ENCODE measurements around the gene MARCHF10.

The MARCHF10 gene

GRCh38 chr17:62716834-62717588 lies 91.1 kb downstream of the MARCHF10 start:
- Histone ChIP-seq H2BK15ac (ENCODE audit: low read length) (peak overlapping the region; percentile 31), H4K8ac (ENCODE audit: low read depth, low read length) (no peak overlapping the region), H4K91ac (ENCODE audit: low read depth, low read length, poor library complexity) (no peak overlapping the region), H3K9ac (ENCODE audit: low read depth, low read length, poor library complexity) (peak overlapping the region; percentile 24), H3K79me1 (ENCODE audit: low read depth, low read length) (no peaks in the 10 kb centered on the region), H3K4me2 (ENCODE audit: insufficient read depth, low read length, poor library complexity, severe bottlenecking) (no peak overlapping the region), H3K18ac (ENCODE audit: low read length) (peak overlapping the region; percentile 27), H3K27me3 (ENCODE audit: control insufficient read depth in 3 of 3, insufficient read depth in 3 of 3, low read depth in 1 of 3, low read length in 3 of 3) (no peaks in the 10 kb centered on the region), H3K4me3 (ENCODE audit: low read length in 2 of 2) (no peak overlapping the region), H2BK5ac (ENCODE audit: low read length) (peak overlapping the region; percentile 7), H2BK12ac (ENCODE audit: low read length) (peak overlapping the region; percentile 18), H2AK5ac (ENCODE audit: low read depth, low read length) (peak overlapping the region; percentile 67), H3K23ac (ENCODE audit: low read depth, low read length, poor library complexity) (peak overlapping the region; percentile 83), H3K4ac (ENCODE audit: low read length) (no peak overlapping the region), H3K4me1 (ENCODE audit: control insufficient read depth in 2 of 2, insufficient read depth in 1 of 2, low read depth in 1 of 2, low read length in 2 of 2) (peaks cover 2 to 6% of the 10 kb centered on the region in 2 donors), H3K9me3 (replicated peaks in 1 of 2; ENCODE audit: control insufficient read depth in 2 of 2, insufficient read depth in 1 of 2, low read depth in 1 of 2, low read length in 2 of 2) (peaks cover 0 to 9% of the 10 kb centered on the region in 2 donors), H3K14ac (ENCODE audit: low read length) (no peak overlapping the region), H2AFZ (ENCODE audit: low read length) (no peak overlapping the region), H3K27ac (replicated peaks; ENCODE audit: low read length) (no peak overlapping the region), H3K36me3 (replicated peaks in 1 of 2; ENCODE audit: control insufficient read depth in 2 of 2, insufficient read depth in 2 of 2, low read length in 2 of 2) (no peaks in the 10 kb centered on the region), H2BK120ac (ENCODE audit: low read depth, low read length) (no peak overlapping the region)
- no CpG with 5 or more reads among the region's 23 CpGs for WGBS, 2 donors (ENCODE audit: extremely low coverage in 2 of 2, insufficient read length in 2 of 2, insufficient replicate concordance in 1 of 2)
- no peak for DNase-seq (ENCODE audit: low spot score)

GRCh38 chr17:62715882-62716390 lies 92.2 kb downstream of the MARCHF10 start:
- H3K18ac ChIP-seq (ENCODE audit: low read length) = no peak overlapping the region
- no CpG with 5 or more reads among the region's 18 CpGs for WGBS, 2 donors (ENCODE audit: extremely low coverage in 2 of 2, insufficient read length in 2 of 2, insufficient replicate concordance in 1 of 2)
- peak overlapping the region; percentile 17 for H2AK5ac ChIP-seq (ENCODE audit: low read depth, low read length)
- no peak overlapping the region for H2BK5ac ChIP-seq (ENCODE audit: low read length)
- H3K4me3 ChIP-seq (ENCODE audit: low read length in 2 of 2) = no peak overlapping the region
- H3K27me3 ChIP-seq (ENCODE audit: control insufficient read depth in 3 of 3, insufficient read depth in 3 of 3, low read depth in 1 of 3, low read length in 3 of 3) = no peaks in the 10 kb centered on the region
- H4K8ac ChIP-seq (ENCODE audit: low read depth, low read length) = no peak overlapping the region
- H3K23ac ChIP-seq (ENCODE audit: low read depth, low read length, poor library complexity) = no peak overlapping the region
- H3K9ac ChIP-seq (ENCODE audit: low read depth, low read length, poor library complexity) = no peak overlapping the region
- no peak overlapping the region for H3K27ac ChIP-seq (replicated peaks; ENCODE audit: low read length)
- peaks cover 0 to 9% of the 10 kb centered on the region in 2 donors for H3K9me3 ChIP-seq (replicated peaks in 1 of 2; ENCODE audit: control insufficient read depth in 2 of 2, insufficient read depth in 1 of 2, low read depth in 1 of 2, low read length in 2 of 2)
- H4K91ac ChIP-seq (ENCODE audit: low read depth, low read length, poor library complexity) = no peak overlapping the region
- no peak overlapping the region for H2BK15ac ChIP-seq (ENCODE audit: low read length)
- no peaks in the 10 kb centered on the region for H3K79me1 ChIP-seq (ENCODE audit: low read depth, low read length)
- no peak overlapping the region for H3K14ac ChIP-seq (ENCODE audit: low read length)
- peaks cover 2 to 6% of the 10 kb centered on the region in 2 donors for H3K4me1 ChIP-seq (ENCODE audit: control insufficient read depth in 2 of 2, insufficient read depth in 1 of 2, low read depth in 1 of 2, low read length in 2 of 2)
- DNase-seq (ENCODE audit: low spot score) = no peak
- no peaks in the 10 kb centered on the region for H3K36me3 ChIP-seq (replicated peaks in 1 of 2; ENCODE audit: control insufficient read depth in 2 of 2, insufficient read depth in 2 of 2, low read length in 2 of 2)
- H3K4me2 ChIP-seq (ENCODE audit: insufficient read depth, low read length, poor library complexity, severe bottlenecking) = no peak overlapping the region
- no peak overlapping the region for H3K4ac ChIP-seq (ENCODE audit: low read length)
- no peak overlapping the region for H2BK120ac ChIP-seq (ENCODE audit: low read depth, low read length)
- H2AFZ ChIP-seq (ENCODE audit: low read length) = no peak overlapping the region
- peak overlapping the region; percentile 47 for H2BK12ac ChIP-seq (ENCODE audit: low read length)

- peaks cover 0 to 5% of the 10 kb centered on the region in 2 donors for H3K9me3 ChIP-seq (replicated peaks in 1 of 2; ENCODE audit: control insufficient read depth in 2 of 2, insufficient read depth in 1 of 2, low read depth in 1 of 2, low read length in 2 of 2)
- no peaks in the 10 kb centered on the region for H3K79me1 ChIP-seq (ENCODE audit: low read depth, low read length)
- DNase-seq (ENCODE audit: low spot score) = no peak
- H3K4ac ChIP-seq (ENCODE audit: low read length) = no peak overlapping the region
- H2BK5ac ChIP-seq (ENCODE audit: low read length) = no peak overlapping the region
- peak overlapping the region; percentile 82 for H2AFZ ChIP-seq (ENCODE audit: low read length)
- no CpG with 5 or more reads among the region's 8 CpGs for WGBS, 2 donors (ENCODE audit: extremely low coverage in 2 of 2, insufficient read length in 2 of 2, insufficient replicate concordance in 1 of 2)
- H4K91ac ChIP-seq (ENCODE audit: low read depth, low read length, poor library complexity) = no peak overlapping the region
- no peaks in the 10 kb centered on the region for H3K27me3 ChIP-seq (ENCODE audit: control insufficient read depth in 3 of 3, insufficient read depth in 3 of 3, low read depth in 1 of 3, low read length in 3 of 3)
- H2BK12ac ChIP-seq (ENCODE audit: low read length) = no peak overlapping the region
- H2BK120ac ChIP-seq (ENCODE audit: low read depth, low read length) = no peak overlapping the region
- peaks cover 2 to 6% of the 10 kb centered on the region in 2 donors for H3K4me1 ChIP-seq (ENCODE audit: control insufficient read depth in 2 of 2, insufficient read depth in 1 of 2, low read depth in 1 of 2, low read length in 2 of 2)
- H3K4me3 ChIP-seq (ENCODE audit: low read length in 2 of 2) = no peak overlapping the region
- H3K4me2 ChIP-seq (ENCODE audit: insufficient read depth, low read length, poor library complexity, severe bottlenecking) = no peak overlapping the region
- H2BK15ac ChIP-seq (ENCODE audit: low read length) = no peak overlapping the region
- H3K36me3 ChIP-seq (replicated peaks in 1 of 2; ENCODE audit: control insufficient read depth in 2 of 2, insufficient read depth in 2 of 2, low read length in 2 of 2) = no peaks in the 10 kb centered on the region
- H3K9ac ChIP-seq (ENCODE audit: low read depth, low read length, poor library complexity) = no peak overlapping the region
- H3K27ac ChIP-seq (replicated peaks; ENCODE audit: low read length) = no peak overlapping the region
- no peak overlapping the region for H3K23ac ChIP-seq (ENCODE audit: low read depth, low read length, poor library complexity)
- no peak overlapping the region for H3K14ac ChIP-seq (ENCODE audit: low read length)
- no peak overlapping the region for H4K8ac ChIP-seq (ENCODE audit: low read depth, low read length)
- peak overlapping the region; percentile 40 for H3K18ac ChIP-seq (ENCODE audit: low read length)
- no peak overlapping the region for H2AK5ac ChIP-seq (ENCODE audit: low read depth, low read length)
Observed at GRCh38 chr17:62714016-62714777, 93.9 kb downstream of the MARCHF10 start.
